NB4 (cell line): ENCODE results near the gene ESRRG.

Source experiments
- DNase-seq: peaks from one replicate; pipeline ENCODE4 v3.0.0; 2010; ENCODE audit warnings: low read depth
- H3K4me3 ChIP-seq: one replicate; pipeline ENCODE4 v1.5.1; 2011; ENCODE audit warnings: mild to moderate bottlenecking, low read depth, low read length, moderate library complexity
- CTCF ChIP-seq: IDR thresholded peaks from one replicate; pipeline ENCODE4 v1.5.1; 2012; ENCODE audit warnings: low read depth, low read length
- MYC ChIP-seq: IDR thresholded peaks from 2 replicates; pipeline ENCODE4 v1.6.1; 2011; ENCODE audit warnings: low read depth, low read length
- POLR2A ChIP-seq: IDR thresholded peaks from 2 replicates; pipeline ENCODE4 v1.6.1; 2011; ENCODE audit warnings: mild to moderate bottlenecking; ENCODE audit not compliant: insufficient read length; ENCODE audit errors: extremely low read depth
- TF ChIP-seq, protein P1 (sequence below): IDR thresholded peaks from 2 replicates; pipeline ENCODE4 v1.6.1; 2011; ENCODE audit warnings: low read depth, low read length

Gene ESRRG

DNA sequence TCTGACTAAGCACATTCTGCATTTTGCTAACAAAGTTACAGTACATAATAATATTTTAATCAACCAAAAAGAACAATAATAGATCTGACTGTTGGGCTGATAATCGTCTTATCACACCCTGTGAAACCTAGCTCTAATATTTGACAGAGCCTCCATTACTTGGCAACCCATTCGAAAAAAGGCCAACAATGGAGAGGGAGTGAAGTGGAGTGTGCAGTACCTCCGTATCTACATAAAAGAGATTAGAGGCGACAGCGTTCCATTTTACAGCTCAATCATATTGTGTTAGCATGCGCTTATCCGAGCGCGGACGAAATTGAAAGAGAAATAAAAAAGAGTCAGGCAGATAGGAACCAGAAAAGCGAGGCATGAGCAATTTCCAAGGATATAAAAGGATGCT, 162.7 kb downstream of the ESRRG start:
- no peak overlapping the region for H3K4me3 ChIP-seq
- TF ChIP-seq, protein P1, sequence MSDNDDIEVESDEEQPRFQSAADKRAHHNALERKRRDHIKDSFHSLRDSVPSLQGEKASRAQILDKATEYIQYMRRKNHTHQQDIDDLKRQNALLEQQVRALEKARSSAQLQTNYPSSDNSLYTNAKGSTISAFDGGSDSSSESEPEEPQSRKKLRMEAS = no peak
- TF ChIP-seq CTCF = no peak
- no peak for TF ChIP-seq POLR2A
- TF ChIP-seq MYC = no peak
- DNase-seq = no peak

DNA sequence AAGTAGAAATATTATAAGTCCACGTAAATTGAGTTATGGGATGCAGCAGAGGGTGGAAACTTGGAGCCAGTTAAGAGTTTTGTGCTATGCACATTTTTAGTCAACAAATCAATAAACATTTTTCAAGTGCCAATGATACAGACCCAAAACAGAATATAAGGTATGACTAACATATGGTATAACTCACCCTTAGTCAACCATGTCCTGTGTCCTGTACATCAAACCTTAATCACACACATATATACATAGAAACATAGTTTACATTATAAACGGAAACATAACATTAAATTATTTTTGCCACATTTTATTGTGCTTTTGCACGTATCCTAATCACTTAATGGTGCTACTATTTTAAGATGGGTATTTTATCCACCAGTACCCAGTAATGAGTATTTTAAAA, 163.9 kb downstream of the ESRRG start:
- TF ChIP-seq MYC (no peak), CTCF (no peak), POLR2A (no peak)
- TF ChIP-seq, protein P1 = no peak
- no peak overlapping the region for H3K4me3 ChIP-seq
- no peak for DNase-seq

GRCh38 chr1:216555653-216556052, 167.6 kb downstream of the ESRRG start:
- H3K4me3 ChIP-seq = no peak overlapping the region
- no peak for DNase-seq
- TF ChIP-seq CTCF = no peak
- no peak for TF ChIP-seq POLR2A
- no peak for TF ChIP-seq MYC
- TF ChIP-seq, protein P1 = no peak

DNA sequence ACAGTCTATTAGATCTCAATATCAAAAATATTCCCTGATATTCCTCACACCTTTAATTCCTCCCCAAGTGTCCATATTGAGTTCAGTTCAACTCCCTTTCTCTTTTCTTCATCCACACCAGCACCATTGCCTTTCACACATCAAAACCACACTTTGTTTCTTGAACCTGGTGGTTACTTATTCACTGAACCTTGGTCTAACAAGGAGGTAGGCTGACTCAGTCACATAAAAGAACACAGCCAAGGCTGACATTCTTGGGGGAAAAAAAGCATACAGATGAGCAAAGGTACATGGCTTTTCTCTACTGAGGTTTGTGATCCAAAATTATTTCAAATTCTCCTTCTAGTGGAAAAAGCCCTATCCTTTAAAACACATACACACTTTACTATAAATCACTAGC, 168.3 kb downstream of the ESRRG start:
- no peak for TF ChIP-seq POLR2A
- TF ChIP-seq CTCF = no peak
- TF ChIP-seq, protein P1 = no peak
- no peak for TF ChIP-seq MYC
- DNase-seq = no peak
- H3K4me3 ChIP-seq = no peak overlapping the region

- TF ChIP-seq, protein P1 = no peak
- TF ChIP-seq POLR2A (no peak), CTCF (no peak), MYC (no peak)
- H3K4me3 ChIP-seq = no peak overlapping the region
- no peak for DNase-seq
Measured at GRCh38 chr1:216553766-216554165, 169.5 kb downstream of the ESRRG start.

- TF ChIP-seq MYC (no peak), POLR2A (no peak), CTCF (no peak)
- TF ChIP-seq, protein P1 = no peak
Measured at GRCh38 chr1:216553040-216553439, 170.2 kb downstream of the ESRRG start.

More at GRCh38 chr1:216553040-216553439, 170.2 kb downstream of the ESRRG start:
- no peak overlapping the region for H3K4me3 ChIP-seq
- DNase-seq = no peak
